Upper lobe of left lung (tissue), 6 donors: ENCODE results near the gene CFAP119. TPM values are rescaled to one million over a fixed set of nuclear protein-coding genes. Genes with fewer than 3 reads are reported as not detected.

Experiments
- ATAC-seq, 2 donors: fragments of 200-7000 bp; cut with Tn5 transposase; one replicate each; pipeline ENCODE4 v1.9.1; 2022; ENCODE audit warnings: mild to moderate bottlenecking in 2 of 2, moderate library complexity in 2 of 2; ENCODE audit not compliant: low FRiP score in 2 of 2
- DNase-seq, 2 donors: peaks; one replicate each; pipeline ENCODE4 v3.0.0-alpha.2; 2019 to 2020
- H3K27ac ChIP-seq, 4 donors: fragments of 200-600 bp; sonication (generic); one replicate each; pipeline ENCODE4 v1.5.1; 2016 to 2019
- H3K27me3 ChIP-seq, 4 donors: fragments of 200-600 bp; sonication (generic); one replicate each; pipeline ENCODE4 v1.5.1; 2017 to 2019
- H3K36me3 ChIP-seq, 4 donors: fragments of 200-600 bp; sonication (generic); one replicate each; pipeline ENCODE4 v1.5.1; 2016 to 2019
- H3K4me1 ChIP-seq, 4 donors: fragments of 200-600 bp; sonication (generic); one replicate each; pipeline ENCODE4 v1.5.1; 2018 to 2019
- H3K4me3 ChIP-seq, 4 donors: fragments of 200-600 bp; sonication (generic); one replicate each; pipeline ENCODE4 v1.5.1; 2017 to 2019; ENCODE audit warnings: mild to moderate bottlenecking in 2 of 4, moderate library complexity in 1 of 4
- H3K9me3 ChIP-seq, 4 donors: fragments of 200-600 bp; sonication (generic); one replicate each; pipeline ENCODE4 v1.5.1; 2018 to 2019
- CTCF ChIP-seq, 6 experiments: fragments of 450-650 bp in 4 of 6; fragments of 200-600 bp in 2 of 6; sonication (generic) in 2 of 6; IDR thresholded peaks; one replicate each; pipeline ENCODE4 v1.5.1; 2016 to 2019; ENCODE audit warnings: antibody characterized with exemption in 6 of 6
- EP300 ChIP-seq, 4 donors: sonication (generic); formaldehyde crosslinking; IDR thresholded peaks; one replicate each; pipeline ENCODE4 v1.5.1; 2017; ENCODE audit warnings: antibody characterized with exemption in 4 of 4, control low read depth in 2 of 4
- POLR2A ChIP-seq, 4 donors: fragments of 450-650 bp; IDR thresholded peaks; one replicate each; pipeline ENCODE4 v1.5.1; 2016 to 2017; ENCODE audit warnings: antibody characterized with exemption in 4 of 4, mild to moderate bottlenecking in 2 of 4
- POLR2AphosphoS5 ChIP-seq, 2 donors: sonication (generic); formaldehyde crosslinking; IDR thresholded peaks; one replicate each; pipeline ENCODE4 v1.5.1; 2017; ENCODE audit warnings: antibody characterized with exemption in 2 of 2
- WGBS, 2 donors: methylation state at CpG; one replicate each; pipeline ENCODE4 v1.1.5; 2017 to 2018; 5-methylcytosine and 5-hydroxymethylcytosine counted together
- total RNA-seq, 6 donors: library from RNA; depleted of rRNA in 4 of 6; stranded (reverse); fragments of >200 nt in 4 of 6; gene quantifications; one replicate each; pipeline versions ENCODE4 v1.1.0 to v1.2.1, GENCODE V29; 2016 to 2021
- donor health status: DM: no; HTN: no; CAD: no; lungs with moderate emphysema.
- donor health status: DM: no; HTN: yes; CAD: no; lungs with severe emphysema.

CFAP119 gene
- total RNA-seq, 6 donors from 2014 or later: 6.1 to 45.1 (median 16.0) TPM

DNA sequence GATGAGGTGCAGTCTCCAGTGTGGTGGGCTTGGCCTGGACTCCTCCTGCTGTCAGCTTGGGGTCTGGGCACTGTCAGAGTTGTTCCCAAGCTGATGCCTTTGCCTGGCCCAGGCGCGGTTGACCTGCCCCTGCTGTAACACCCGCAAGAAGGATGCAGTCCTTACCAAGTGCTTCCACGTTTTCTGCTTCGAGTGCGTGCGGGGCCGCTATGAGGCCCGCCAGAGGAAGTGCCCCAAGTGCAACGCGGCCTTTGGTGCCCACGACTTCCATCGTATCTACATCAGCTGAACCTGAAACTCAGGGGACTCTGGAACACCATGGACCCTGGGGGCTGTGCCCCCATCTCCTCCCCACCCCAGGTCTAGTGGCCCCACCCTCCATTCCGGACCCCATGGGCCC, 12.0 kb upstream of the CFAP119 start:
- Histone ChIP-seq H3K27ac (no peak overlapping the region), H3K4me1 (peaks cover 11 to 29% (median 19%) of the 10 kb centered on the region in 4 donors), H3K27me3 (no peaks in the 10 kb centered on the region), H3K4me3 (no peak overlapping the region), H3K9me3 (no peaks in the 10 kb centered on the region), H3K36me3 (peaks cover 33 to 58% (median 51%) of the 10 kb centered on the region in 4 donors)
- TF ChIP-seq POLR2A (IDR thresholded peaks at IDR 0.05) (no peak), EP300 (IDR thresholded peaks at IDR 0.05) (no peak), POLR2AphosphoS5 (IDR thresholded peaks at IDR 0.05) (no peak), CTCF (IDR thresholded peaks at IDR 0.05) (no peak)
- 84% methylated on average over 14 of the region's 14 CpGs; no CpG with 5 or more reads in 1 of the 2 donors for WGBS, 2 donors
- ATAC-seq: no peak
- DNase-seq: peak in 1 of 2 donors; percentile 61

DNA sequence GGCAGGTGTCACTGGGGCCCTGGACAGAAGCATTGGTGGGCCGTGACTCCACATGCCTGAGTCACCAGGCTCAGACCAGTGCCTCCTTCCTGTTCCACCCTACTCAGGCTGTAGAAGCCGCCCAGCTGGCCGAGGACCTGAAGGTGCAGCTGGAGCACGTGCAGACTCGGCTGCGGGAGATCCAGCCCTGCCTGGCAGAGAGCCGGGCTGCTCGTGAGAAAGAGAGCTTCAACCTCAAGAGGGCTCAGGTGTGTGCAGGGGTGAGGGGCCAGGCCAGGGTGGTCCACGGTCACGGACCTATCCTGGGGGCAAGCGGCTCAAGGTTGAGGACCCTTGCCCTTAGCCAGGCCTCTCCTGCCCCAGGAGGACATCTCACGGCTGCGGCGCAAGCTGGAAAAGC, 9.9 kb upstream of the CFAP119 start:
- Histone ChIP-seq H3K4me3 (no peak overlapping the region), H3K27me3 (no peaks in the 10 kb centered on the region), H3K36me3 (peaks cover 53 to 79% (median 72%) of the 10 kb centered on the region in 4 donors), H3K27ac (no peak overlapping the region), H3K4me1 (peaks cover 10 to 27% (median 18%) of the 10 kb centered on the region in 4 donors), H3K9me3 (no peaks in the 10 kb centered on the region)
- ATAC-seq (no peak), DNase-seq (peak in 1 of 2 donors; percentile 63)
- TF ChIP-seq POLR2AphosphoS5 (IDR thresholded peaks at IDR 0.05) (no peak), EP300 (IDR thresholded peaks at IDR 0.05) (no peak)
- WGBS, 2 donors: 82 to 100% methylated on average over 3 to 7 of the region's 14 CpGs

DNA sequence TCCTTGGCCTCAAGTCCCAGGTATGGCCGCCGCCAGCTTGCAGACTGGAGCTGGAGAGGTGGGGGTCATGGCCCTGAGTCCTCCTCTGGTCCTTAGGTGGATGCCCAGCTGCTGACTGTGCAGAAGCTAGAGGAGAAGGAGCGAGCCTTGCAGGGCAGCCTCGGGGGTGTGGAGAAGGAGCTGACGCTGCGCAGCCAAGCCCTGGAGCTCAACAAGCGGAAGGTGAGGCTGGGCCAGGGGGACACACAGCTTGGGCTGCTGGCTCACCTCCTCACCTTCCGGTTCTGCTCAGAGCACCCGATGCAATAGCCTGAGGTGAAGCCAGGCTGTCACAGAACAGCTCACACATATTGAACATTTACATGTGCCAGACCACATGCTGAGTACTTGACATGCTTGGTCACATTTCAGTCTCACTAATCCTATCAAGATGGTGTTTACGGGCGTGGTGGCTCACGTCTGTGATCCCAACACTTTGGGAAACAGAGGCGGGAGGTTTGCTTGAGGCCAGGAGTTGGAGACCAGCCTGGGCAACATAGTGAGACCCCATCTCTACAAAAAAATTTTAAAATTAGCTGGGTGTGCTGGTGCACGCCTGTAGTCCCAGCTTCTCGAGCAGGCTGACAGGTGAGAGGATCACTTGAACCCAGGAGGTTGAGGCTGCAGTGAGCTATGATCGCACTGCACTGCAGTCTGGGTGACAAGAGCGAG, 7.7 kb upstream of the CFAP119 start:
- H3K4me3 ChIP-seq: no peak overlapping the region
- peaks cover 70 to 100% (median 94%) of the 10 kb centered on the region in 4 donors for H3K36me3 ChIP-seq
- no peak for TF ChIP-seq EP300 (IDR thresholded peaks at IDR 0.05)
- TF ChIP-seq POLR2A (IDR thresholded peaks at IDR 0.05): no peak
- TF ChIP-seq CTCF (IDR thresholded peaks at IDR 0.05): no peak
- no peak for TF ChIP-seq POLR2AphosphoS5 (IDR thresholded peaks at IDR 0.05)

DNA sequence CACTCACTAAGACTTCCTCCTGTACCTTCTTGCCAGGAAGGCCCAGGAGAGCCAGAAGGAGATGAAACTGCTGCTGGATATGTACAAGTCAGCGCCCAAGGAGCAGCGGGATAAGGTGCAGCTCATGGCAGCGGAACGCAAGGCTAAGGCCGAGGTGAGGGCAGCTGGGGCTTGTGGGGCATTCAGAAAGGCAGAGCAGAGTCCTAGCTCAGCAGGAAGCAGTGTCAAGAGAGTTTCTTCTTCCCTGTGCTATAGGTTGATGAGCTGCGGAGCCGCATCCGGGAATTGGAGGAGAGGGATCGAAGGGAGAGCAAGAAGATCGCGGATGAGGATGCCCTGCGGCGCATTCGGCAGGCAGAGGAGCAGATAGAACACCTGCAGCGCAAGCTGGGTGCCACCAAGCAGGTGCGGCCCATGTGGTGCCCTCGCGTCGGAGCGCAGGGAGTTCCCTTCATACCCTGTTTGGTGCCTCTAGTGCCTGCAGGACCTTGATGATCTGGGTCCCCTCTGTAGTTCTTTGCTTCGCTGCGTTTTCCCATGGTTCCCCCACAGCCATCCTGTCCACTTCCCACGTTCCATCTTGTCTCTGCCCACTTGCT, 6.8 kb upstream of the CFAP119 start:
- DNase-seq (no peak), ATAC-seq (no peak)
- TF ChIP-seq EP300 (IDR thresholded peaks at IDR 0.05): no peak
- no peak for TF ChIP-seq POLR2A (IDR thresholded peaks at IDR 0.05)
- TF ChIP-seq POLR2AphosphoS5 (IDR thresholded peaks at IDR 0.05): no peak
- TF ChIP-seq CTCF (IDR thresholded peaks at IDR 0.05): no peak
- 95 to 97% methylated on average over 22 to 23 of the region's 23 CpGs for WGBS, 2 donors
- peaks cover under 1 to 8% (median 5%) of the 10 kb centered on the region in 4 donors for H3K4me1 ChIP-seq
- H3K36me3 ChIP-seq: peaks cover 75 to 100% (median 97%) of the 10 kb centered on the region in 4 donors
- no peaks in the 10 kb centered on the region for H3K27me3 ChIP-seq
- no peaks in the 10 kb centered on the region for H3K9me3 ChIP-seq
- no peak overlapping the region for H3K4me3 ChIP-seq
- H3K27ac ChIP-seq: no peak overlapping the region

More for the DNA sequence above, 7.7 kb upstream of the CFAP119 start:
- no peaks in the 10 kb centered on the region for H3K9me3 ChIP-seq
- H3K27ac ChIP-seq: no peak overlapping the region
- H3K27me3 ChIP-seq: no peaks in the 10 kb centered on the region
- ATAC-seq (no peak), DNase-seq (no peak)
- WGBS, 2 donors: 94 to 95% methylated on average over 17 of the region's 17 CpGs
- H3K4me1 ChIP-seq: peaks cover 0 to 7% (median 0%) of the 10 kb centered on the region in 4 donors

GRCh38 chr16:30767767-30768465, 6.1 kb upstream of the CFAP119 start:
- ATAC-seq: no peak
- H3K4me3 ChIP-seq: no peak overlapping the region
- peaks cover 75 to 98% (median 89%) of the 10 kb centered on the region in 4 donors for H3K36me3 ChIP-seq
- no peaks in the 10 kb centered on the region for H3K27me3 ChIP-seq
- H3K9me3 ChIP-seq: no peaks in the 10 kb centered on the region
- no peak overlapping the region for H3K27ac ChIP-seq
- TF ChIP-seq POLR2A (IDR thresholded peaks at IDR 0.05) (no peak), POLR2AphosphoS5 (IDR thresholded peaks at IDR 0.05) (no peak), EP300 (IDR thresholded peaks at IDR 0.05) (no peak), CTCF (IDR thresholded peaks at IDR 0.05) (no peak)
- peaks cover 9 to 16% (median 13%) of the 10 kb centered on the region in 4 donors for H3K4me1 ChIP-seq
- WGBS, 2 donors: 89 to 90% methylated on average over 18 of the region's 18 CpGs
- DNase-seq: no peak
